Skeletal muscle cell (primary cell): ENCODE results near the gene ATP12A.

Experiments used
- DNase-seq: peaks from one replicate; pipeline ENCODE4 v3.0.0-alpha.2; 2010; ENCODE audit warnings: low read depth
- H3K4me3 ChIP-seq: 2 replicates; pipeline ENCODE4 v1.5.1; 2011; ENCODE audit warnings: low read depth, mild to moderate bottlenecking, control low read depth, low read length, moderate library complexity

ATP12A gene

GRCh38 chr13:24746618-24747247 lies 66.5 kb downstream of the ATP12A start:
- DNase-seq: no peak
- peak overlapping the region; percentile 42 for H3K4me3 ChIP-seq

- no peak for DNase-seq
Measured at GRCh38 chr13:24747248-24748060, 67.2 kb downstream of the ATP12A start.

GRCh38 chr13:24748061-24748400 lies 67.8 kb downstream of the ATP12A start:
- DNase-seq: no peak
- H3K4me3 ChIP-seq: peak overlapping the region; percentile 42

More at GRCh38 chr13:24747248-24748060, 67.2 kb downstream of the ATP12A start:
- peak overlapping the region; percentile 42 for H3K4me3 ChIP-seq

- DNase-seq: no peak
- no peak overlapping the region for H3K4me3 ChIP-seq
Measured at GRCh38 chr13:24759197-24759596, 79.0 kb downstream of the ATP12A start.
